GM23248 (cell line): ENCODE data around the gene GJB5.

Source experiments
- EZH2 ChIP-seq: fragments of 200-600 bp; sonication (generic); IDR thresholded peaks from 2 replicates; pipeline ENCODE4 v1.6.1; 2018; ENCODE audit warnings: antibody characterized with exemption, mild to moderate bottlenecking; ENCODE audit not compliant: insufficient read depth, poor library complexity, severe bottlenecking
- EZH2phosphoT487 ChIP-seq: fragments of 200-600 bp; sonication (generic); IDR thresholded peaks from 2 replicates; pipeline ENCODE4 v1.6.1; 2018; ENCODE audit warnings: antibody characterized with exemption, moderate library complexity, mild to moderate bottlenecking, low read depth; ENCODE audit not compliant: insufficient read depth

DNA sequence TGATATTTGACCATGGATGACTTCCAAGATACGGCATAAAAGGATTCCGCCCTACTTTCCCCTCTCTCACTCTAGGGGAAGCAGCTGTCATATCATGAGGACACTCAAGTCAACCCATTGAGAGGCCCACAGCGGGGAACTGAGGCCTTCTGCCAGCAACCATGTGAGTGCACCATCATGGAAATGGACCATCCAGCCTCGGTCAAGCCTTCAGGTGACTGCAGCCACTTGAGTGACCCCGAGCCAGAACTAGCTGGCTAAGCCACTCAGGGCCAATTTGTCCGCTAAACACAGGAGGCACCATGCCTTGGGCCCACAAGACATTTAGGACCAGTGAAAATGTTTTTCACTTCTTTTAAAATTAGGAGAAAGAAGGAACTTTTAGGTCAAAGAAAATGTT is 11.1 kb upstream of the GJB5 start:
- TF ChIP-seq EZH2phosphoT487 (no peak), EZH2 (no peak)
